Panc1 (cell line): ENCODE measurements around the gene SLC1A2.

Source experiments
- TF ChIP-seq, protein P1 (sequence below): fragments of 450-650 bp; IDR thresholded peaks from 2 replicates; pipeline ENCODE4 v1.5.1; 2017; ENCODE audit warnings: mild to moderate bottlenecking
- TF ChIP-seq, protein P2 (sequence below), 2 experiments: IDR thresholded peaks; 2 replicates each; pipeline ENCODE4 v1.6.1; 2011 to 2012; ENCODE audit warnings: low read depth in 2 of 2, control low read depth in 1 of 2, low read length in 1 of 2, mild to moderate bottlenecking in 1 of 2, moderate library complexity in 1 of 2; ENCODE audit not compliant: insufficient read depth in 1 of 2

DNA sequence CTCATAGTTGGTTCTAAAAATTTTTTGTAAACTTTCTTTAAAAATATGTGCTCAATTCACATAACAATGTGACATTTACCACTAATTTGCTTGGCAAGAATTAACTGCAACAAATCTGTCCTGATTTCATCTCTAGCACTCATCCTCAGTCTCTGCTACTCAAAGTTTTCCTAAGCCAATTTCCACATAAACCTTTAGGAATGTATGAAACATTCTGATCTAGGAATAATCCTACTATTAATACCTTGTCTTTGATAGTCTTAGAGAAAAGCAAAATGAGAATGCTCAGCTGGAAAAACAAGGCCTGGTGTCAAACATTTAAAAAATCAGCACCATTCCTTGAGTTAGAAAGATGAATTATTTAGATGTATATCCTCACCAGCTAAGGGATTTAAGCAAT is 166.1 kb downstream of the SLC1A2 start:
- TF ChIP-seq, protein P1, sequence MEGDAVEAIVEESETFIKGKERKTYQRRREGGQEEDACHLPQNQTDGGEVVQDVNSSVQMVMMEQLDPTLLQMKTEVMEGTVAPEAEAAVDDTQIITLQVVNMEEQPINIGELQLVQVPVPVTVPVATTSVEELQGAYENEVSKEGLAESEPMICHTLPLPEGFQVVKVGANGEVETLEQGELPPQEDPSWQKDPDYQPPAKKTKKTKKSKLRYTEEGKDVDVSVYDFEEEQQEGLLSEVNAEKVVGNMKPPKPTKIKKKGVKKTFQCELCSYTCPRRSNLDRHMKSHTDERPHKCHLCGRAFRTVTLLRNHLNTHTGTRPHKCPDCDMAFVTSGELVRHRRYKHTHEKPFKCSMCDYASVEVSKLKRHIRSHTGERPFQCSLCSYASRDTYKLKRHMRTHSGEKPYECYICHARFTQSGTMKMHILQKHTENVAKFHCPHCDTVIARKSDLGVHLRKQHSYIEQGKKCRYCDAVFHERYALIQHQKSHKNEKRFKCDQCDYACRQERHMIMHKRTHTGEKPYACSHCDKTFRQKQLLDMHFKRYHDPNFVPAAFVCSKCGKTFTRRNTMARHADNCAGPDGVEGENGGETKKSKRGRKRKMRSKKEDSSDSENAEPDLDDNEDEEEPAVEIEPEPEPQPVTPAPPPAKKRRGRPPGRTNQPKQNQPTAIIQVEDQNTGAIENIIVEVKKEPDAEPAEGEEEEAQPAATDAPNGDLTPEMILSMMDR = no peak
- TF ChIP-seq, protein P2, sequence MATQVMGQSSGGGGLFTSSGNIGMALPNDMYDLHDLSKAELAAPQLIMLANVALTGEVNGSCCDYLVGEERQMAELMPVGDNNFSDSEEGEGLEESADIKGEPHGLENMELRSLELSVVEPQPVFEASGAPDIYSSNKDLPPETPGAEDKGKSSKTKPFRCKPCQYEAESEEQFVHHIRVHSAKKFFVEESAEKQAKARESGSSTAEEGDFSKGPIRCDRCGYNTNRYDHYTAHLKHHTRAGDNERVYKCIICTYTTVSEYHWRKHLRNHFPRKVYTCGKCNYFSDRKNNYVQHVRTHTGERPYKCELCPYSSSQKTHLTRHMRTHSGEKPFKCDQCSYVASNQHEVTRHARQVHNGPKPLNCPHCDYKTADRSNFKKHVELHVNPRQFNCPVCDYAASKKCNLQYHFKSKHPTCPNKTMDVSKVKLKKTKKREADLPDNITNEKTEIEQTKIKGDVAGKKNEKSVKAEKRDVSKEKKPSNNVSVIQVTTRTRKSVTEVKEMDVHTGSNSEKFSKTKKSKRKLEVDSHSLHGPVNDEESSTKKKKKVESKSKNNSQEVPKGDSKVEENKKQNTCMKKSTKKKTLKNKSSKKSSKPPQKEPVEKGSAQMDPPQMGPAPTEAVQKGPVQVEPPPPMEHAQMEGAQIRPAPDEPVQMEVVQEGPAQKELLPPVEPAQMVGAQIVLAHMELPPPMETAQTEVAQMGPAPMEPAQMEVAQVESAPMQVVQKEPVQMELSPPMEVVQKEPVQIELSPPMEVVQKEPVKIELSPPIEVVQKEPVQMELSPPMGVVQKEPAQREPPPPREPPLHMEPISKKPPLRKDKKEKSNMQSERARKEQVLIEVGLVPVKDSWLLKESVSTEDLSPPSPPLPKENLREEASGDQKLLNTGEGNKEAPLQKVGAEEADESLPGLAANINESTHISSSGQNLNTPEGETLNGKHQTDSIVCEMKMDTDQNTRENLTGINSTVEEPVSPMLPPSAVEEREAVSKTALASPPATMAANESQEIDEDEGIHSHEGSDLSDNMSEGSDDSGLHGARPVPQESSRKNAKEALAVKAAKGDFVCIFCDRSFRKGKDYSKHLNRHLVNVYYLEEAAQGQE (IDR thresholded peaks at IDR 0.05; ENCODE audit: insufficient read depth in 1 of 2, low read depth in 2 of 2, low read length in 1 of 2) = no peak
